ENCODE measurements around the gene FYB2. TPM values are rescaled to one million over a fixed set of nuclear protein-coding genes. Genes with fewer than 3 reads are reported as not detected.

The FYB2 gene
- total RNA-seq, 1 donor from 2014 or later: 1.3 TPM

DNA sequence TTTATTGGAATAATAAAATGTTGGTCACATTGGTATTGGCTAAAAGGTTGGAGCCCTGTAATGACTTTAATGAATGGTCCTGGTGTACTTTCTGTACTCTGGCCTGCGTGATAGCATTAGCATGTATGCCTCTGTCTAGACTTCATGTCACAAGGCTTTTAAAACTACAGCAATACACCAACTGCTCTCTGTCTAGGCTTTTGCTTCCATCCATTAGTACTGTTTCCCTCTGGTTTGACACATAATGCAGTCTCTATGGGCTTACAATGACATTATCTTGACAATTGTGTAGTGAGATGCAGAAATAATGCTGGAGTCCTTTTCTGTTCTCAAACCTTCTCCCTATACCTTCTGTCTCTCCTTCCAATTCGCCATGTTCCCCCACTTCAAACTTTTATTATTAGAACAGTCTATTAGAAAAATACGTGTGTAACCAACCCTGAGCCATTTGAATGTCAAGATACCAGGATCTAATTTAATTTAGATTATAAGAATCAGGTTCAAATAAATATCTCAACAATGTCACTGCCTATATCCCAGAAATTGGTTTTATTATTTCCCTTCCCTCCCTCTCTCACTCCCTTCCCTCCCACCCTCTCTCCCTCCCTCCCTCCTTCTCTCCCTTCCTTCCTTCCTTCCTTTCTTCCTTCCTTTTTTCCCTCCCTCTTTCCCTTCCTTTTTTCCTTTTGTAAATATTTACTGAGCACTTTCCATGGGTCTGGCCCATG is 44.2 kb upstream of the FYB2 start:
- H3K27ac Mint-ChIP-seq: no peak overlapping the region
- TF ChIP-seq, protein P1, sequence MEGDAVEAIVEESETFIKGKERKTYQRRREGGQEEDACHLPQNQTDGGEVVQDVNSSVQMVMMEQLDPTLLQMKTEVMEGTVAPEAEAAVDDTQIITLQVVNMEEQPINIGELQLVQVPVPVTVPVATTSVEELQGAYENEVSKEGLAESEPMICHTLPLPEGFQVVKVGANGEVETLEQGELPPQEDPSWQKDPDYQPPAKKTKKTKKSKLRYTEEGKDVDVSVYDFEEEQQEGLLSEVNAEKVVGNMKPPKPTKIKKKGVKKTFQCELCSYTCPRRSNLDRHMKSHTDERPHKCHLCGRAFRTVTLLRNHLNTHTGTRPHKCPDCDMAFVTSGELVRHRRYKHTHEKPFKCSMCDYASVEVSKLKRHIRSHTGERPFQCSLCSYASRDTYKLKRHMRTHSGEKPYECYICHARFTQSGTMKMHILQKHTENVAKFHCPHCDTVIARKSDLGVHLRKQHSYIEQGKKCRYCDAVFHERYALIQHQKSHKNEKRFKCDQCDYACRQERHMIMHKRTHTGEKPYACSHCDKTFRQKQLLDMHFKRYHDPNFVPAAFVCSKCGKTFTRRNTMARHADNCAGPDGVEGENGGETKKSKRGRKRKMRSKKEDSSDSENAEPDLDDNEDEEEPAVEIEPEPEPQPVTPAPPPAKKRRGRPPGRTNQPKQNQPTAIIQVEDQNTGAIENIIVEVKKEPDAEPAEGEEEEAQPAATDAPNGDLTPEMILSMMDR (conservative IDR thresholded peaks at IDR 0.05): no peak
- H3K9me3 Mint-ChIP-seq: peaks cover 10% of the 10 kb centered on the region
- H3K4me1 Mint-ChIP-seq (ENCODE audit: unreplicated experiment): no peaks in the 10 kb centered on the region
- H3K4me3 Mint-ChIP-seq: no peak overlapping the region
- DNase-seq (ENCODE audit: extremely low spot score, unreplicated experiment): no peak
- peaks cover 7% of the 10 kb centered on the region for H3K27me3 Mint-ChIP-seq
- H3K36me3 Mint-ChIP-seq: no peaks in the 10 kb centered on the region

DNA sequence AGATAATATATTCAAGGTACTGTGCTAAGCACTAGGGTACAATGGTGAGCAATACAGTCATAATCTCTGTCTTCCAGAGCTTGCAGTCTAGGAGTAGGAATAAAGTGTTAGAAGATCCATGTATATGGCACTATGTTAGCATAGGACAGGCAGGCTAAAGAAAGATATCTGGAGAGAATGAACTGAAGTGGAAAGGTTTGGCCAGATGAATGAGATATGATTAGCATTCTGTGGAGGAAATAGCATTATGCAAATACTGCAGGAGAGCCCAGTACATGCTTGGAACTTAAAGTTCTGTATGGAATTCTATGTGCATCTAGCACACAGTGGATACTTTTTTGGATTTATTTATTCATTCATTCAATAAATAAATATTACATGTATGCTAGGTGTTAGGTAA is 40.1 kb upstream of the FYB2 start:
- Mint-ChIP-seq H3K36me3 (no peaks in the 10 kb centered on the region), H3K27ac (no peak overlapping the region), H3K27me3 (peaks cover 3% of the 10 kb centered on the region), H3K4me1 (ENCODE audit: unreplicated experiment) (peaks cover 5% of the 10 kb centered on the region), H3K9me3 (peaks cover 9% of the 10 kb centered on the region), H3K4me3 (no peak overlapping the region)
- TF ChIP-seq, protein P1 (conservative IDR thresholded peaks at IDR 0.05): no peak
- DNase-seq (ENCODE audit: extremely low spot score, unreplicated experiment): no peak

DNA sequence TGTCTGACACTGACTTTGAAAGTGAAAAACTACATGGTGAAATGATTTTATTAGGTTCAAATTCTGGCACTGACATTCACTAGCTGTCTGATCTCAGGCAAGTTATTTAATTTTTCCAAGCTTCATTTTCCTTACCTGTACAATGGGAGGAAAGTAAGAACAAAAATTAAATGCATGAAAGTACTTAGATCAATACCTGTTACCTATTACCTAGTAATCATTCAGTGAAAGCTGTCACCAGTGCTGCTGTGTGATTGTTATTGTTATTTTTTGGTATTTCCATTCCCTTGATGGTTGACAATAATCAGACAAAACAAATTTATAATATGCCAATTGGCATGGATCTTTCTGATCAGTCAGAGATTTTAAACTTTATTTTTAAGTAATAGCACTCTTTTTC is 37.0 kb upstream of the FYB2 start:
- Mint-ChIP-seq H3K4me3 (no peak overlapping the region), H3K36me3 (no peaks in the 10 kb centered on the region), H3K27me3 (peaks cover 3% of the 10 kb centered on the region), H3K9me3 (peaks cover 4% of the 10 kb centered on the region), H3K27ac (no peak overlapping the region), H3K4me1 (ENCODE audit: unreplicated experiment) (peaks cover 8% of the 10 kb centered on the region)
- TF ChIP-seq, protein P1 (conservative IDR thresholded peaks at IDR 0.05): no peak
- DNase-seq (ENCODE audit: extremely low spot score, unreplicated experiment): no peak

DNA sequence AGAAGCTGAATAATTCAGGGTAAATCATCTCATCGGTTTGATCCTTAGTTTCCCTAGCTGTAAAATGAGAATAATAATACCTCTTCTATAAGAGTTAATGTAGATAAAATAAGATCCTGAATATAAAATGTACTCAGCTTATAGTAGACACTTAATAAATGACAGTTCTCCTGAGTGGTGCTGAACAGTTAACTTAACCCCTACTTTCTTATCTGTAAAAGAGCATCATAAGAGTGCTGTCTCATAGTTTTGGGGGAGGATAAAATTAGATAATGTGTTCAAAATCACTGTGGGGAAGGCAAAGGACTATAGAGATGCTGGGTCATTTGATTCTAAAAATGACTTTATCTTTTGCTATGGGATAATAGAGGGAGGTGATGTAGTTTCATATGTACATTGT is 36.0 kb upstream of the FYB2 start:
- no peak overlapping the region for H3K4me3 Mint-ChIP-seq
- no peaks in the 10 kb centered on the region for H3K27me3 Mint-ChIP-seq
- H3K4me1 Mint-ChIP-seq (ENCODE audit: unreplicated experiment): peaks cover 12% of the 10 kb centered on the region
- no peak overlapping the region for H3K27ac Mint-ChIP-seq
- no peak for DNase-seq (ENCODE audit: extremely low spot score, unreplicated experiment)
- no peaks in the 10 kb centered on the region for H3K9me3 Mint-ChIP-seq
- H3K36me3 Mint-ChIP-seq: no peaks in the 10 kb centered on the region
- TF ChIP-seq, protein P1 (conservative IDR thresholded peaks at IDR 0.05): no peak

DNA sequence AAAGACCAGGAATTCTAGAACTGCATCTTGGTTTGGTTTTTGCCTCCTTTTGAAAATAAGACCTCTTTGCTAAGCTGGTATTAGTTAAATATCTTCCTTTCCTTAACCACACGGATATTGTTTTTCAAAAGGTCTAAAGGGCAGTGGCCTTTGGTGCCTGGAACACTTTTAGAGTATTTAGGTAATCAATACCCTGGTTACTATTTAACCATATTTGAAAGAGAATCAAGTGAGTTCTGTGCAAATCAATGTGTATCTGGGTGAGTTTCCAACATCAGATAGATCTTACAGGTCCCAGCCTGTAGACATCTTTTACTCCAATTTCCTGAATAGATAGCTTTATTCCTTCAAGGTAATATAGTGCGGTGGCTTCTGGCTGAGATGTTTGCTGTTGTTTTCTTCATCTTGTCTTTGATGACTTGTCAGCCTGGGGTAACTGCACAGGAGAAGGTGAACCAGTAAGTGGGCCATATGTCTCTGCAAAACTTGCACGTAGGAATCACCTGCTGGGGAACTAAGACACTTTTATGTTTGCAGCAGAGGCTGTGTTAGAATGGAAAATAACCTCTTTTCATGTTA is 35.4 kb upstream of the FYB2 start, which contains the start of gene C8A:
C8A (plus strand) TSS at position 277 of the 579 bp plus-strand sequence; CDS start at position 382, 105 bp downstream.
- H3K36me3 Mint-ChIP-seq: no peaks in the 10 kb centered on the region
- no peaks in the 10 kb centered on the region for H3K9me3 Mint-ChIP-seq
- no peak for DNase-seq (ENCODE audit: extremely low spot score, unreplicated experiment)
- no peaks in the 10 kb centered on the region for H3K27me3 Mint-ChIP-seq
- H3K4me1 Mint-ChIP-seq (ENCODE audit: unreplicated experiment): peaks cover 12% of the 10 kb centered on the region
- peak within 1 kb of the TSS; percentile 18 for H3K4me3 Mint-ChIP-seq
- H3K27ac Mint-ChIP-seq: no peak within 1 kb of the TSS
- TF ChIP-seq, protein P1 (conservative IDR thresholded peaks at IDR 0.05): no peak

Data from type B pancreatic cell (in vitro differentiated cells).